ENCODE results near the gene ECHS1.

Gene ECHS1

DNA sequence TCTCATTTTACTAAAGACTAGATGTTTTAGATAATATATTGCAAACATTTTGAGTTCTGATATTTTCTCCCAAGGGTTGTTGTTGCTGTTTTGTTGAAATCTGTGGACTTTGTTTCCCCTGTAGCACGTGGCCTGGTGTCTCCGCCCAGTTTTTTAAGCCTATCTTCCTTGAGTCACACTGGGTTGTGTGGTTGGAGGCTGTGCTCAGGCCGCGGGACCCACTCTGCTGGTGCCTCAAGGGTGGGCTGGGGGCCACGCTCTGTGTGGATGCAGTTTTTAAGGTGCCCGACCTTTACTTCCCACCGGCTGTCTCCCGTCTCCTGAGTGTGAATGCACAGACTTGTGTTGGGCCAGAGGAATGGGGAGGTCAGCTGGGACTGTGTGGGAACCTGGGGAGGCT is 30.2 kb downstream of the ECHS1 start:
- TF ChIP-seq, protein P1, sequence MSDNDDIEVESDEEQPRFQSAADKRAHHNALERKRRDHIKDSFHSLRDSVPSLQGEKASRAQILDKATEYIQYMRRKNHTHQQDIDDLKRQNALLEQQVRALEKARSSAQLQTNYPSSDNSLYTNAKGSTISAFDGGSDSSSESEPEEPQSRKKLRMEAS (IDR thresholded peaks at IDR 0.05): no peak
- TF ChIP-seq YY1 (IDR thresholded peaks at IDR 0.05; ENCODE audit: low read depth) (no peak), NFIC (IDR thresholded peaks at IDR 0.05) (no peak)

DNA sequence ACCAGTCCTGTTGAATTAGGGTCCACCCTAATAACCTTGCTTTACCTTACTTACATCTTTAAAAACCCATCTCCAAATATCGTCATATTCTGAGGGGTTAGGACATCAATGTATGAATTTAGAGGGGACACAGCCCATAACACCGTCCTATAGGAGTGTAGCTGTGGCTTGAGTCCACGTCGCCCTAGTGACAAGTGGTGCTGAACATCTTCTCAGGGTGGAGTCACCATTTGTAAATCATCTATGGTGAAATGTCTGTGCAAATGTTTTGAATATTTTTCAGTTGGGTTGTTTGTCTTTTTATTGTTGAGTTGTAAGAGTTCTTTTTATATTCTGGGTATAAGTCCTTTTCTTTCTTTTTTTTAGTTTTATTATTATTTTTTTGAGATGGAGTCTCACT is 31.2 kb downstream of the ECHS1 start:
- TF ChIP-seq EP300 (IDR thresholded peaks at IDR 0.05; ENCODE audit: borderline replicate concordance): no peak
- no peak for TF ChIP-seq FOXM1 (IDR thresholded peaks at IDR 0.05; ENCODE audit: borderline replicate concordance, low read depth)
- no peak for TF ChIP-seq TCF12 (IDR thresholded peaks at IDR 0.05; ENCODE audit: low read depth)
- TF ChIP-seq TAF1 (IDR thresholded peaks at IDR 0.05; ENCODE audit: low read depth): no peak

DNA sequence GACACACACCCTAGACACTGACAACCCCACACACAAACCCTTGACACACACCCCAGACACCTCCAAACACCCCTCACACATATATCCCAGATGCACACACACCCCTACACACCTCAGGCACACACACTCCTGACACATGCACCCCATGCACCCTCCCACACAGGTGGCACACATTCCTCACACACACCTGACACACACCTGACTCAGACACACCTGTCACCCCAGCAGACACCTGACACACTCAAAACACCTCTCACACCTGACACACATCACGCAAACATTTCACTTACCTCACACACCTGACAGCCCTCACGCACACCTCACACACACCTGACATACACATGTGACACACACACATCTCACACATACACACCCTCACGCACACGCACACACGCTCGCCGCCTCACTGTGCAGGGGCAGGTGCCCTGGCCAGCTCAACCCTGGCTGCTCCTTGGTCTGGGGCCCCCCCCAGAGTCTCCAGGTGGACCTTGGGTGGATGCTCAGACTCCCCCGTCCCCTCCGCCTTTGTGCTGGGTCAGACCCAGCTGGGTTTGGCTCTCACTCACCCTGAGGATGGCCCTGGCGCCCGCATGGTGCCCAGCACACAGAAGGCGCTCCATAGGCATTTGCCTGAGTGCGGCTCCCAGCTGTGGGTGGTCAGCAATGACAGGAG is 33.3 kb downstream of the ECHS1 start:
- TF ChIP-seq RAD21 (IDR thresholded peaks at IDR 0.05; ENCODE audit: low read depth) (no peak), ZBTB7A (IDR thresholded peaks at IDR 0.05; ENCODE audit: low read depth) (no peak), EGR1 (IDR thresholded peaks at IDR 0.05) (no peak), TCF12 (IDR thresholded peaks at IDR 0.05; ENCODE audit: low read depth) (no peak), CREB1 (IDR thresholded peaks at IDR 0.05; ENCODE audit: low read depth) (no peak), CEBPB (IDR thresholded peaks at IDR 0.05) (no peak), TEAD4 (IDR thresholded peaks at IDR 0.05) (no peak), TAF1 (IDR thresholded peaks at IDR 0.05; ENCODE audit: low read depth) (no peak), NFIC (IDR thresholded peaks at IDR 0.05) (no peak), FOXM1 (IDR thresholded peaks at IDR 0.05; ENCODE audit: borderline replicate concordance, low read depth) (no peak), YY1 (IDR thresholded peaks at IDR 0.05; ENCODE audit: low read depth) (no peak)
- TF ChIP-seq, protein P2, sequence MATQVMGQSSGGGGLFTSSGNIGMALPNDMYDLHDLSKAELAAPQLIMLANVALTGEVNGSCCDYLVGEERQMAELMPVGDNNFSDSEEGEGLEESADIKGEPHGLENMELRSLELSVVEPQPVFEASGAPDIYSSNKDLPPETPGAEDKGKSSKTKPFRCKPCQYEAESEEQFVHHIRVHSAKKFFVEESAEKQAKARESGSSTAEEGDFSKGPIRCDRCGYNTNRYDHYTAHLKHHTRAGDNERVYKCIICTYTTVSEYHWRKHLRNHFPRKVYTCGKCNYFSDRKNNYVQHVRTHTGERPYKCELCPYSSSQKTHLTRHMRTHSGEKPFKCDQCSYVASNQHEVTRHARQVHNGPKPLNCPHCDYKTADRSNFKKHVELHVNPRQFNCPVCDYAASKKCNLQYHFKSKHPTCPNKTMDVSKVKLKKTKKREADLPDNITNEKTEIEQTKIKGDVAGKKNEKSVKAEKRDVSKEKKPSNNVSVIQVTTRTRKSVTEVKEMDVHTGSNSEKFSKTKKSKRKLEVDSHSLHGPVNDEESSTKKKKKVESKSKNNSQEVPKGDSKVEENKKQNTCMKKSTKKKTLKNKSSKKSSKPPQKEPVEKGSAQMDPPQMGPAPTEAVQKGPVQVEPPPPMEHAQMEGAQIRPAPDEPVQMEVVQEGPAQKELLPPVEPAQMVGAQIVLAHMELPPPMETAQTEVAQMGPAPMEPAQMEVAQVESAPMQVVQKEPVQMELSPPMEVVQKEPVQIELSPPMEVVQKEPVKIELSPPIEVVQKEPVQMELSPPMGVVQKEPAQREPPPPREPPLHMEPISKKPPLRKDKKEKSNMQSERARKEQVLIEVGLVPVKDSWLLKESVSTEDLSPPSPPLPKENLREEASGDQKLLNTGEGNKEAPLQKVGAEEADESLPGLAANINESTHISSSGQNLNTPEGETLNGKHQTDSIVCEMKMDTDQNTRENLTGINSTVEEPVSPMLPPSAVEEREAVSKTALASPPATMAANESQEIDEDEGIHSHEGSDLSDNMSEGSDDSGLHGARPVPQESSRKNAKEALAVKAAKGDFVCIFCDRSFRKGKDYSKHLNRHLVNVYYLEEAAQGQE (IDR thresholded peaks at IDR 0.05; ENCODE audit: low read depth): no peak
- TF ChIP-seq, protein P1 (IDR thresholded peaks at IDR 0.05): no peak

DNA sequence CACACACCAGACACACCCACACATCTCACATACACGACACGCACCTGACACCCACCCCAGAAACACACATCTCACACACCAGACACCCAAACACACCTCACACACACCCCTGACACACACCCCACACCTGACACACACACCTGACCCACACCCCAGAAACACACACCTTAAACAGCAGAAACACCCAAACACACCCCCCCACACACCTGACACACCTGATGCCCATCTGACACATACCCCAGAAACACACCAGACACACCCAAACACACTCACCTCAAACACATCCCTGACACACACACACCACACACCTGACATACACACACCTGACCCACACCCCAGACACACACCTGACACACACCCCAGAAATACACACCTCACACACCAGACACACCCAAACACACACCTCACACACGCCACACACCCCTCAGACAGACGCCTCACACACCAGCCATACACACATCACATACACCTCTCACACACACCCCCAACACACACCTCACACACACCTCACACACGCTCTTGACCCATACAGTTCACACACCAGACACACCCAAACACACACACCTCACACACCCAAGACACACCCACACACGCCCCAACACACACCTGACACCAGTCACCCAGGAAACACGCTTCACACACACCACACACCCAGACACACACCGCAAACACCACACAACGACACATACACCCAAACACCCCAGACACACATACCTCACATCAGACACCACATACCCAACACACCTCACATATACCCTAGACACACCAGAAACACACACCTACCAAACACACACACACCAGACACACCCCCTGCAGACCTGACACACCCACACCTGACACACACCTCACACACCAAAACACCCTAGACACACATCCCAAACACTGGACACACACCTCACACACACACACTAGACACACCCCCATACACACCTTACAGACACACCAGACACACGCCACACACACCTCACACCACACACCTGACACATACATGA is 34.8 kb downstream of the ECHS1 start:
- TF ChIP-seq CEBPB (IDR thresholded peaks at IDR 0.05): no peak
- TF ChIP-seq EP300 (IDR thresholded peaks at IDR 0.05; ENCODE audit: borderline replicate concordance): no peak
- TF ChIP-seq TCF12 (IDR thresholded peaks at IDR 0.05; ENCODE audit: low read depth): no peak
- TF ChIP-seq CREB1 (IDR thresholded peaks at IDR 0.05; ENCODE audit: low read depth): no peak
- no peak for TF ChIP-seq YY1 (IDR thresholded peaks at IDR 0.05; ENCODE audit: low read depth)
- TF ChIP-seq FOXM1 (IDR thresholded peaks at IDR 0.05; ENCODE audit: borderline replicate concordance, low read depth): no peak
- TF ChIP-seq NFIC (IDR thresholded peaks at IDR 0.05): no peak
- TF ChIP-seq TEAD4 (IDR thresholded peaks at IDR 0.05): no peak
- TF ChIP-seq, protein P2 (IDR thresholded peaks at IDR 0.05; ENCODE audit: low read depth): no peak
- no peak for TF ChIP-seq ZBTB7A (IDR thresholded peaks at IDR 0.05; ENCODE audit: low read depth)
- no peak for TF ChIP-seq EGR1 (IDR thresholded peaks at IDR 0.05)
- TF ChIP-seq TAF1 (IDR thresholded peaks at IDR 0.05; ENCODE audit: low read depth): no peak
- TF ChIP-seq, protein P1 (IDR thresholded peaks at IDR 0.05): no peak
- TF ChIP-seq, protein P3, sequence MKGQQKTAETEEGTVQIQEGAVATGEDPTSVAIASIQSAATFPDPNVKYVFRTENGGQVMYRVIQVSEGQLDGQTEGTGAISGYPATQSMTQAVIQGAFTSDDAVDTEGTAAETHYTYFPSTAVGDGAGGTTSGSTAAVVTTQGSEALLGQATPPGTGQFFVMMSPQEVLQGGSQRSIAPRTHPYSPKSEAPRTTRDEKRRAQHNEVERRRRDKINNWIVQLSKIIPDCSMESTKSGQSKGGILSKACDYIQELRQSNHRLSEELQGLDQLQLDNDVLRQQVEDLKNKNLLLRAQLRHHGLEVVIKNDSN (IDR thresholded peaks at IDR 0.05): no peak
- TF ChIP-seq RAD21 (IDR thresholded peaks at IDR 0.05; ENCODE audit: low read depth): no peak

DNA sequence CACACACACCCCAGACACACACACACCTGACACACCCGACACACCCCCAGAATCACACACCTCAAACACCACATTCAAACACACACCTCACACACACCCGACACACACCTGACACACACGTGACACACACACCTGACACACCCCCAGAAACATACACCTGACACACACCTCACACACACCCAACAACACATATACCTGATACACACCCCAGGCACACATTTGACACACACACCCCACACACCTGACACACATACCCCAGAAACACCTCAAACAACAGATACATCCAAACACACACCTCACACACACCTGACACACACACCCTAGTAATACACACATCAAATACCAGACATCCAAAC is 35.8 kb downstream of the ECHS1 start:
- TF ChIP-seq RAD21 (IDR thresholded peaks at IDR 0.05; ENCODE audit: low read depth) (no peak), FOXM1 (IDR thresholded peaks at IDR 0.05; ENCODE audit: borderline replicate concordance, low read depth) (no peak), NFIC (IDR thresholded peaks at IDR 0.05) (no peak), TCF12 (IDR thresholded peaks at IDR 0.05; ENCODE audit: low read depth) (no peak)
